OCI-LY7 (cell line): ENCODE data around the gene DRD5. TPM values are rescaled to one million over a fixed set of nuclear protein-coding genes. Genes with fewer than 3 reads are reported as not detected.
"Not testable (repeated sequence)": the region's sequence is repeated elsewhere in the genome, so short reads cannot be mapped to it uniquely, and the experiment has no call there.

ENCODE experiments used
- Bru-seq: library from RNA; stranded (reverse); fragments of 400-500 nt; gene quantifications from one replicate; lab custom pipeline; 2021; lab: Mats Ljungman, UMichigan
- BruChase-seq, 2 experiments: library from RNA; stranded (reverse); fragments of 400-500 nt; gene quantifications; one replicate each; lab custom pipeline; 2021; lab: Mats Ljungman, UMichigan
- BruUV-seq: library from RNA; stranded (reverse); fragments of 400-500 nt; replicated peaks from 2 replicates; lab custom pipeline; 2021; lab: Mats Ljungman, UMichigan
- CTCF ChIA-PET: fragments of 300-600 bp; sonication (Branson Sonifier 250); formaldehyde crosslinking; loops from one replicate; lab custom pipeline; 2022; ENCODE audit warnings: antibody characterized with exemption; ENCODE audit not compliant: unreplicated experiment; lab: Charles Lee
- POLR2A ChIA-PET: fragments of 300-600 bp; sonication (Branson Sonifier 250); formaldehyde crosslinking; loops from one replicate; lab custom pipeline; 2022; ENCODE audit warnings: antibody characterized with exemption; lab: Charles Lee
- DNase-seq: peaks from one replicate; pipeline ENCODE4 v3.0.0-alpha.2; 2015; ENCODE audit warnings: low spot score
- H2AFZ ChIP-seq: fragments of 200-600 bp; sonication (generic), shearing (Covaris generic); 2 replicates; pipeline ENCODE4 v1.6.1; 2014; ENCODE audit warnings: mild to moderate bottlenecking, antibody characterized with exemption, low read length, moderate library complexity
- H3K27ac ChIP-seq: fragments of 200-600 bp; sonication (generic); 2 replicates; pipeline ENCODE4 v1.5.1; 2014; ENCODE audit warnings: mixed run types, low read depth, mild to moderate bottlenecking, moderate library complexity, low read length, inconsistent platforms; ENCODE audit not compliant: poor library complexity, severe bottlenecking
- H3K36me3 ChIP-seq: fragments of 200-600 bp; sonication (generic); 2 replicates; pipeline ENCODE4 v1.6.1; 2014; ENCODE audit warnings: mild to moderate bottlenecking, antibody characterized with exemption, low read length, moderate library complexity, mixed read lengths; ENCODE audit not compliant: insufficient read depth
- H3K4me1 ChIP-seq: fragments of 200-600 bp; sonication (generic); 2 replicates; pipeline ENCODE4 v1.5.1; 2014; ENCODE audit warnings: mild to moderate bottlenecking, low read length; ENCODE audit not compliant: insufficient read depth, poor library complexity, severe bottlenecking
- H3K4me2 ChIP-seq: fragments of 200-600 bp; sonication (generic); 2 replicates; pipeline ENCODE4 v1.6.1; 2014; ENCODE audit warnings: mild to moderate bottlenecking, low read length
- H3K4me3 ChIP-seq: fragments of 200-600 bp; sonication (generic); 2 replicates; pipeline ENCODE4 v1.5.1; 2014; ENCODE audit warnings: mild to moderate bottlenecking, low read depth, low read length; ENCODE audit not compliant: poor library complexity, severe bottlenecking
- H3K79me2 ChIP-seq: fragments of 200-600 bp; sonication (generic); 2 replicates; pipeline ENCODE4 v1.6.1; 2016; ENCODE audit warnings: low read depth, mild to moderate bottlenecking, low read length, moderate library complexity, mixed read lengths; ENCODE audit not compliant: insufficient read depth
- H3K9me2 ChIP-seq: fragments of 200-600 bp; sonication (generic); 2 replicates; pipeline ENCODE4 v1.6.1; 2016; ENCODE audit warnings: mild to moderate bottlenecking, low read length, mixed read lengths; ENCODE audit not compliant: insufficient read depth
- H3K9me3 ChIP-seq: fragments of 200-600 bp; sonication (generic); 2 replicates; pipeline ENCODE4 v1.6.1; 2014; ENCODE audit warnings: mild to moderate bottlenecking, mixed run types, low read length, mixed read lengths
- H4K20me1 ChIP-seq: fragments of 200-600 bp; sonication (generic); 2 replicates; pipeline ENCODE4 v1.6.1; 2014; ENCODE audit warnings: mild to moderate bottlenecking, antibody characterized with exemption, low read length, moderate library complexity, mixed read lengths; ENCODE audit not compliant: insufficient read depth
- CTCF ChIP-seq: fragments of 200-600 bp; sonication (generic); conservative IDR thresholded peaks from 2 replicates; pipeline ENCODE4 v1.5.1; 2014; ENCODE audit warnings: mild to moderate bottlenecking, antibody characterized with exemption, low read length, moderate library complexity, mixed read lengths
- EZH2phosphoT487 ChIP-seq: fragments of 200-600 bp; sonication (generic); IDR thresholded peaks from 2 replicates; pipeline ENCODE4 v1.6.1; 2018; ENCODE audit warnings: low read depth, borderline replicate concordance, mild to moderate bottlenecking, mixed run types, antibody characterized with exemption, low read length, moderate library complexity, mixed read lengths
- intact Hi-C: fragments of 100-400 bp; cut with micrococcal nuclease; formaldehyde crosslinking; loops from one replicate; pipeline ENCODE4 v1.10.0; 2022; ENCODE audit not compliant: unreplicated experiment
- long read RNA-seq: library from polyadenylated mRNA; stranded (forward); transcript quantifications from one replicate; pipeline ENCODE4 v2.0.0, GENCODE V29; 2022
- total RNA-seq, 2 experiments: library from RNA; depleted of rRNA in 1 of 2; stranded (reverse); fragments of >200 nt in 1 of 2; shearing (Covaris generic) in 1 of 2; gene quantifications; 2 replicates each; pipeline ENCODE4 v1.2.3, GENCODE V29; 2014 to 2022

Gene DRD5
- total RNA-seq (2014; rRNA removed; shearing (Covaris generic)) (not detected in 2 replicates), total RNA-seq (2022) (not detected in 2 replicates), Bru-seq, nascent RNA (not detected), BruChase-seq, experiment 1, labeled RNA remaining after a 6-hour chase (not detected), BruChase-seq, experiment 2, labeled RNA remaining after a 2-hour chase (not detected)
- long read RNA-seq, result 0 reads

GRCh38 chr4:9781343-9782135 lies at the start of gene DRD5:
DRD5 (plus strand) TSS chr4:9781634; CDS start chr4:9782030, 396 bp downstream.
- Histone ChIP-seq H3K36me3 (no peaks in the 10 kb centered on the region), H3K27ac (no peak within 1 kb of the TSS), H2AFZ (no peak within 1 kb of the TSS), H3K9me3 (no peaks in the 10 kb centered on the region), H3K4me2 (no peak within 1 kb of the TSS), H4K20me1 (no peaks in the 10 kb centered on the region), H3K4me3 (no peak within 1 kb of the TSS), H3K79me2 (no peaks in the 10 kb centered on the region), H3K4me1 (no peaks in the 10 kb centered on the region), H3K9me2 (no peaks in the 10 kb centered on the region)
- ChIA-PET POLR2A (no interaction called here), CTCF (no interaction called here)
- intact Hi-C loops, result no loop called here
- no TSS peak for BruUV-seq
- TF ChIP-seq CTCF (no peak), EZH2phosphoT487 (no peak)
- no peak for DNase-seq

- POLR2A ChIA-PET, intact Hi-C loops, DNase-seq, CTCF ChIA-PET, H3K9me3 ChIP-seq, H4K20me1 ChIP-seq, H3K4me3 ChIP-seq, H3K27ac ChIP-seq, H3K4me2 ChIP-seq, H2AFZ ChIP-seq, H3K9me2 ChIP-seq, H3K79me2 ChIP-seq, H3K36me3 ChIP-seq, H3K4me1 ChIP-seq, BruUV-seq: not testable (repeated sequence)
Measured at GRCh38 chr4:9732256-9732655, 49.2 kb upstream of the DRD5 start.

DNA sequence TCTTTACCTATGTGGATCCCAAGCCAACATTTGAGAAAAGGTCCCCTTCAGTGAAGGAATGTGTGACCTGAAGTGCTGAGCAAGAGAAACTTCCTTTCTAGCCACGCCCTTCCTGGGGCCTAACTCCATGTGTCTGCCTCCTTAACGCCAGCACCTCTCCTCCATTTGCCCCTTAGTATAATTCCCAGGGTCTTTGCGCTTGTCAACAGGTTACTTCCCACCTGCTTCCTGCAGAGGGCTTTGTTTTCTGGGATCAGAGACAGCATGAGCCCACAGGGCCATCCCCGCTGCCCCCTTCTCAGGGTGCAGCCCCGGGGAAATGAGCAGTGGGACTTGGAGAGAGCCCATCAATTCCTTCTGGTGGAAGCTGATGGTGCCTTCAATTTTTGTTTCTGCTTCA lies 45.9 kb upstream of the DRD5 start:
- no peak for TF ChIP-seq EZH2phosphoT487
- no TSS peak for BruUV-seq
- POLR2A ChIA-PET, result no interaction called here
- no peaks in the 10 kb centered on the region for H3K36me3 ChIP-seq
- H3K27ac ChIP-seq, result no peak overlapping the region
- intact Hi-C loops, result no loop called here
- no peak overlapping the region for H3K4me2 ChIP-seq
- CTCF ChIA-PET, result no interaction called here
- no peaks in the 10 kb centered on the region for H3K4me1 ChIP-seq
- no peaks in the 10 kb centered on the region for H3K9me2 ChIP-seq
- H3K9me3 ChIP-seq, result no peaks in the 10 kb centered on the region
- no peaks in the 10 kb centered on the region for H4K20me1 ChIP-seq
- no peak overlapping the region for H2AFZ ChIP-seq
- H3K4me3 ChIP-seq, result no peak overlapping the region
- H3K79me2 ChIP-seq, result no peaks in the 10 kb centered on the region
- no peak for DNase-seq

DNA sequence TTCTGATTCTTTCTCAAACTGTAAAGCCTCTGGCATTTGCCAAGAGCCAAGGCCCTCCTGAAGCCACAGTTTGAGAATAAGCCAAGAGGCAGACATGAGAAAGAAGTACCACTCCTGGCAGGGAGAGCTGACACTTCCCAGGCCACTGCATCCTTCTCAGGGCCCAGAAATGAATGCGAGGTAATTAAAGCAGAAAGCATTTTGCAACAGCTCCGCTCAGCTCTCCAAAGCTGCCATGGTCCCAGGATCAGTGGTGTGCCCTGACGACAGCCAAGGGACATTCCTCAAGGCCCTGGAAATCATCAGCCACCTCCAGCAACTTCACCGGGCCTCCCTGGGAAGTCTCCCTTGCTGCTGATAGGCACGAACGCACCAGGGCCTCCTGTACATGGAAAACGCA lies 44.2 kb upstream of the DRD5 start:
- H3K4me1 ChIP-seq, DNase-seq, H3K79me2 ChIP-seq, POLR2A ChIA-PET, H4K20me1 ChIP-seq, H2AFZ ChIP-seq, BruUV-seq, H3K4me3 ChIP-seq, H3K36me3 ChIP-seq, H3K27ac ChIP-seq, H3K9me3 ChIP-seq, H3K4me2 ChIP-seq, intact Hi-C loops, H3K9me2 ChIP-seq, CTCF ChIA-PET: not testable (repeated sequence)

GRCh38 chr4:9743789-9744188 lies 37.6 kb upstream of the DRD5 start:
- DNase-seq, H4K20me1 ChIP-seq, intact Hi-C loops, H3K4me2 ChIP-seq, H3K79me2 ChIP-seq, POLR2A ChIA-PET, H3K27ac ChIP-seq, H3K4me1 ChIP-seq, H3K36me3 ChIP-seq, H2AFZ ChIP-seq, H3K9me2 ChIP-seq, H3K4me3 ChIP-seq, BruUV-seq, H3K9me3 ChIP-seq, CTCF ChIA-PET: not testable (repeated sequence)
